HG03432 (cell line): ENCODE results near the gene WDR53.
A peak's percentile ranks its signal among the peaks of the same experiment; 100 is the strongest.
"Not testable (repeated sequence)": the region's sequence is repeated elsewhere in the genome, so short reads cannot be mapped to it uniquely, and the experiment has no call there.

Experiments used
- ATAC-seq: cut with Tn5 transposase; IDR thresholded peaks from one replicate; pipeline ENCODE4 v1.9.1; 2021; ENCODE audit warnings: mild to moderate bottlenecking, moderate library complexity; ENCODE audit not compliant: unreplicated experiment

WDR53 gene

GRCh38 chr3:196568246-196569002, at the start of gene WDR53, which contains the start of gene FBXO45:
WDR53 (minus strand) TSS chr3:196568554; CDS start chr3:196561475, 7,079 bp downstream.
FBXO45 (plus strand) TSS chr3:196568660; CDS start chr3:196568985, 325 bp downstream.
- peak; percentile 94 for ATAC-seq

- no peak for ATAC-seq
Observed at GRCh38 chr3:196617256-196617655, 48.9 kb upstream of the WDR53 start.

GRCh38 chr3:196615234-196615633, 46.9 kb upstream of the WDR53 start:
- not testable (repeated sequence) for ATAC-seq

GRCh38 chr3:196611761-196612483, 43.6 kb upstream of the WDR53 start:
- no peak for ATAC-seq

GRCh38 chr3:196609805-196610515, 41.6 kb upstream of the WDR53 start:
- no peak for ATAC-seq

- ATAC-seq, result peak; percentile 83
Observed at GRCh38 chr3:196609343-196609775, 41.0 kb upstream of the WDR53 start.

- no peak for ATAC-seq
Observed at GRCh38 chr3:196608693-196609092, 40.3 kb upstream of the WDR53 start.

- no peak for ATAC-seq
Observed at GRCh38 chr3:196604548-196604947, 36.2 kb upstream of the WDR53 start.

- no peak for ATAC-seq
Observed at GRCh38 chr3:196603683-196604082, 35.3 kb upstream of the WDR53 start.

GRCh38 chr3:196602673-196603072, 34.3 kb upstream of the WDR53 start:
- ATAC-seq, result no peak

GRCh38 chr3:196600359-196600758, 32.0 kb upstream of the WDR53 start:
- ATAC-seq, result no peak

- no peak for ATAC-seq
Observed at GRCh38 chr3:196599734-196600128, 31.4 kb upstream of the WDR53 start.

- ATAC-seq, result not testable (repeated sequence)
Observed at GRCh38 chr3:196597971-196598733, 29.8 kb upstream of the WDR53 start.

- no peak for ATAC-seq
Observed at GRCh38 chr3:196596355-196596754, 28.0 kb upstream of the WDR53 start.

GRCh38 chr3:196590279-196590678, 21.9 kb upstream of the WDR53 start:
- no peak for ATAC-seq

GRCh38 chr3:196585044-196585757, 16.8 kb upstream of the WDR53 start:
- no peak for ATAC-seq

- ATAC-seq, result no peak
Observed at GRCh38 chr3:196572389-196572788, 4.0 kb upstream of the WDR53 start.

GRCh38 chr3:196570332-196570731, 2.0 kb upstream of the WDR53 start:
- ATAC-seq, result not testable (repeated sequence)

GRCh38 chr3:196569003-196569516, 706 bp upstream of the WDR53 start:
- ATAC-seq, result peak; percentile 45

- ATAC-seq, result no peak
Observed at GRCh38 chr3:196563721-196564225, 4.6 kb downstream of the WDR53 start.
